MM.1S (cell line): Measurements from ENCODE around the gene HCN2.

Source experiments
- CTCF ChIP-seq: fragments of 300-600 bp; sonication (generic); IDR thresholded peaks from 2 replicates; pipeline ENCODE4 v1.5.1; 2016; ENCODE audit warnings: antibody characterized with exemption, low read length, mixed read lengths
- EZH2 ChIP-seq: fragments of 300-600 bp; sonication (generic); optimal IDR thresholded peaks from 2 replicates; pipeline ENCODE3; 2017; ENCODE audit warnings: low read depth, mild to moderate bottlenecking, antibody characterized with exemption, low read length, mixed read lengths
- EZH2phosphoT487 ChIP-seq: fragments of 300-600 bp; sonication (generic); IDR thresholded peaks from 2 replicates; pipeline ENCODE4 v1.6.1; 2018; ENCODE audit warnings: antibody characterized with exemption, low read length

GRCh38 chr19:560121-560520 is 29.6 kb upstream of the HCN2 start:
- TF ChIP-seq CTCF = no peak
- TF ChIP-seq EZH2 = no peak
- no peak for TF ChIP-seq EZH2phosphoT487
